GM19193 (cell line): ENCODE results near the gene MARK4.

Experiments used
- POLR2A ChIP-seq: IDR thresholded peaks from 4 replicates; pipeline ENCODE4 v1.6.1; 2011; ENCODE audit not compliant: insufficient read depth, insufficient read length; ENCODE audit errors: extremely low read depth

Gene MARK4

GRCh38 chr19:45224645-45225044 lies 26.4 kb upstream of the MARK4 start:
- TF ChIP-seq POLR2A: no peak

GRCh38 chr19:45231891-45232290 lies 19.2 kb upstream of the MARK4 start:
- no peak for TF ChIP-seq POLR2A

GRCh38 chr19:45234089-45234869 lies 16.8 kb upstream of the MARK4 start:
- TF ChIP-seq POLR2A: no peak

GRCh38 chr19:45235485-45235884 lies 15.6 kb upstream of the MARK4 start:
- no peak for TF ChIP-seq POLR2A

- TF ChIP-seq POLR2A: no peak
Observed at GRCh38 chr19:45238556-45238955, 12.5 kb upstream of the MARK4 start.

- TF ChIP-seq POLR2A: no peak
Observed at GRCh38 chr19:45243144-45243732, 7.8 kb upstream of the MARK4 start.

GRCh38 chr19:45244133-45244794 lies 6.8 kb upstream of the MARK4 start:
- TF ChIP-seq POLR2A: no peak

GRCh38 chr19:45245334-45245787 lies 5.7 kb upstream of the MARK4 start, which contains the start of gene EXOC3L2:
Gene EXOC3L2 (minus strand): TSS chr19:45245407. CDS start chr19:45239045, 6,362 bp downstream.
- no peak for TF ChIP-seq POLR2A

GRCh38 chr19:45245826-45246225 lies 5.2 kb upstream of the MARK4 start:
- TF ChIP-seq POLR2A: no peak

- TF ChIP-seq POLR2A: no peak
Observed at GRCh38 chr19:45247136-45247535, 3.9 kb upstream of the MARK4 start.

GRCh38 chr19:45249261-45250033 lies 1.6 kb upstream of the MARK4 start:
- no peak for TF ChIP-seq POLR2A

GRCh38 chr19:45250216-45250831 lies 747 bp upstream of the MARK4 start:
- no peak for TF ChIP-seq POLR2A

GRCh38 chr19:45251452-45252354 lies 632 bp downstream of the MARK4 start:
- TF ChIP-seq POLR2A: no peak
